Stomach smooth muscle (tissue), 2 donors: ENCODE data around the gene SIPA1L2.

Experiments used
- H3K27ac ChIP-seq: one replicate; pipeline ENCODE4 v1.7.0; 2013; ENCODE audit warnings: mild to moderate bottlenecking, low read length, inconsistent platforms
- H3K27me3 ChIP-seq, 2 donors: one replicate each; pipeline ENCODE4 v1.7.0; 2013; ENCODE audit warnings: low read length in 2 of 2; ENCODE audit not compliant: insufficient read depth in 2 of 2, control insufficient read depth in 1 of 2
- H3K36me3 ChIP-seq, 2 donors: one replicate each; pipeline ENCODE4 v1.7.0; 2013; ENCODE audit warnings: low read length in 2 of 2; ENCODE audit not compliant: control insufficient read depth in 2 of 2, insufficient read depth in 2 of 2
- H3K4me1 ChIP-seq: one replicate; pipeline ENCODE4 v1.7.0; 2013; ENCODE audit warnings: low read length; ENCODE audit not compliant: control insufficient read depth, insufficient read depth
- H3K4me3 ChIP-seq, 2 donors: one replicate each; pipeline ENCODE4 v1.7.0; 2013; ENCODE audit warnings: low read length in 2 of 2
- H3K9ac ChIP-seq, 2 donors: one replicate each; pipeline ENCODE4 v1.7.0; 2013; ENCODE audit warnings: low read length in 2 of 2, mild to moderate bottlenecking in 1 of 2
- H3K9me3 ChIP-seq, 2 donors: one replicate each; pipeline ENCODE4 v1.7.0; 2013; ENCODE audit warnings: low read length in 2 of 2; ENCODE audit not compliant: control insufficient read depth in 2 of 2
- donor health status: healthy.
- donor health status: Pancreatic carcinoma.

Gene SIPA1L2

DNA sequence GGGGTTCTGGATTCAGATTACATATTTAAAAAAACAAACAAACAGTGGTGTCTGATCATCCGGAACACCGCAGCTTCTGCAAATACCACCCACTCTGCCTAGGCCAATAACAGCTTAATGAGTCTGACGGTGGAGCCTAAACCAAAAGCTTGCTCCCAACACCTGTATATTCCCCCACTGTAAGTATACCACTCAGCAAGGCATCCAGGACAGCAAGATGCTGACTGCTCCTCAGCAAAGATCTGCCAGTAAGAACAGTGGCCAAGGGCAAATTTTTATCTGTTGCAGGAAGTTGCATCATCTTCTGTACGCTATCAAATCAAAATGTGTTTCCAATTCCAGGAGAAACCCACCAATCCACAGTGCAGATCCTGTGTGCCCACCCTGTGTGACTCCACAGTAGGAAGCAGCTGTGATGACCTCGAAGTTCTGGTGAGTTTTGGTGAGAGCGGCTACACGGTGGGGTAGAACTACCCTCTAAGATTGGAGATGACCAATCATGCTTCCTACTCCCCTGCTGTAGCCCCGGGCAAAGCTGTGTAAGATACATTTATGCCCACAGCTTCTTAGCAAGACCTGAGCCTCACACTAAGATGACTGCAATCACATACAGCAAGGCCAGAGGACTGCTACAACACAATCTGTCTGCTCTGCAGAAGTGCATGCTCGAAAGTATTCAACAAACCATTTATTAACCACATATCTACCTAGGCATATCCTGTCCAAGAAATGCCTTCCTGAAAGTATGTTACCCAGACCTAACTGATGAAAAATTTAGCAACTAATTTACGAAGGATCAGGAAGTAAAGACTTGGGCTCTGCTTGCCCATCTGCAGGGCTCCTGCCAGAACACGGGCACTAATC lies 30.5 kb downstream of the SIPA1L2 start:
- H3K9me3 ChIP-seq = no peaks in the 10 kb centered on the region
- H3K4me3 ChIP-seq = no peak overlapping the region
- H3K9ac ChIP-seq = no peak overlapping the region
- H3K27me3 ChIP-seq = no peaks in the 10 kb centered on the region
- no peak overlapping the region for H3K27ac ChIP-seq
- H3K36me3 ChIP-seq = no peaks in the 10 kb centered on the region
- peaks cover 11% of the 10 kb centered on the region for H3K4me1 ChIP-seq

DNA sequence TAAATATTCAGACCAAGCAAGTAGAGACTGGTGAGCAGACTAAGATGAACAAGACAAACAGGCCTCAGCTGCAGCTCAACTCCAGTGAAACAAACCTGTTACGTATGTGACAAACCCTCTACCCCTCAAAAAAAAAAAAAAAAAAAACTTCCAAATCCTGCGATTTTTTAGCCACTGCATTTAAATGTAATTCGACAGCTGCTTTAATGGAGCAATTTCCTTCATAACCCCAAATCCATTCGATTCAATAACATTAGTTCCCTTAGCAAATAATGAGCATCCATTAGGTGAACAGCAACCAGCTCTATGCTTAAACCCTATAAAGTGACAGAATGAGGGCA lies 31.1 kb downstream of the SIPA1L2 start:
- Histone ChIP-seq H3K27ac (no peak overlapping the region), H3K9ac (no peak overlapping the region), H3K36me3 (no peaks in the 10 kb centered on the region), H3K4me1 (peaks cover 15% of the 10 kb centered on the region), H3K27me3 (no peaks in the 10 kb centered on the region), H3K4me3 (no peak overlapping the region), H3K9me3 (no peaks in the 10 kb centered on the region)

DNA sequence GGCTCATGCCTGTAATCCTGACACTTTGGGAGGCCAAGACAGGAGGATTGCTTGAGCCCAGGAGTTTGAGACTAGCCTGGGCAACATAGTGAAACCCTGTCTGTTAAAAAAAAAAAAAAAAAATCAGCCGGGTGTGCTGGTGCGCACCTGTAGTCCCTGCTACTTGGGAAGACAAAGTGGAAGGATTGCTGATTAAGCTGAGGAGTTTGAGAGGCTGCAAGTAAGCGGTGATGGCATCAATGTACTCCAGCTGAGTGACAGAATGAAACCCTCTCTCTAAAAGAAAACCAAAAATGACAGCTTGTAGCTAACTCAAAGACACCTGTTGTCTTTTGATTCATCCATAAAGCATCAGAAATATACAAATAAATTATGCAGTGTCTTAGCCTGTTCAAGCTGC lies 31.8 kb downstream of the SIPA1L2 start:
- Histone ChIP-seq H3K4me3 (no peak overlapping the region), H3K27me3 (no peaks in the 10 kb centered on the region), H3K9ac (no peak overlapping the region), H3K36me3 (no peaks in the 10 kb centered on the region), H3K4me1 (peaks cover 15% of the 10 kb centered on the region), H3K9me3 (no peaks in the 10 kb centered on the region), H3K27ac (no peak overlapping the region)

DNA sequence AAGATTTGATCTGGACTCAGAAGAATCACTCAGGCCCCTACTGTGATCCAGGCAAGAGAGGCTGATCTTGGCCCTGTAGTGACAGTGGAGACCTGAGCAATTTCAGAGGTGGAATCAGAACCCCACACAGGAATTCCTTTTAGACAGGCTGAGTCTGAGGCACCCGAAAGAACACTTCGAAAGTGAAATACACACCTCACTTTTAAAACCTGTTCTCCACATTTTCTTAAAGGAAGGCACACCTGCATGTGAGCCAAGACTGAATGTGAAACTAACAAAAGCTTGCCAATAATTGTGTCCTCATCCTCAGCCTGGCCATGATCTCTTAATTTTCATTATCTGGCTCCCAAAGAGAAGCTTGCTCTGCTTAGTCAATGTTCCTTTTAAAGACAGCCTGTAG lies 32.2 kb downstream of the SIPA1L2 start:
- no peaks in the 10 kb centered on the region for H3K36me3 ChIP-seq
- H3K4me1 ChIP-seq = peaks cover 15% of the 10 kb centered on the region
- no peak overlapping the region for H3K4me3 ChIP-seq
- no peak overlapping the region for H3K27ac ChIP-seq
- H3K9me3 ChIP-seq = no peaks in the 10 kb centered on the region
- no peaks in the 10 kb centered on the region for H3K27me3 ChIP-seq
- H3K9ac ChIP-seq = no peak overlapping the region

DNA sequence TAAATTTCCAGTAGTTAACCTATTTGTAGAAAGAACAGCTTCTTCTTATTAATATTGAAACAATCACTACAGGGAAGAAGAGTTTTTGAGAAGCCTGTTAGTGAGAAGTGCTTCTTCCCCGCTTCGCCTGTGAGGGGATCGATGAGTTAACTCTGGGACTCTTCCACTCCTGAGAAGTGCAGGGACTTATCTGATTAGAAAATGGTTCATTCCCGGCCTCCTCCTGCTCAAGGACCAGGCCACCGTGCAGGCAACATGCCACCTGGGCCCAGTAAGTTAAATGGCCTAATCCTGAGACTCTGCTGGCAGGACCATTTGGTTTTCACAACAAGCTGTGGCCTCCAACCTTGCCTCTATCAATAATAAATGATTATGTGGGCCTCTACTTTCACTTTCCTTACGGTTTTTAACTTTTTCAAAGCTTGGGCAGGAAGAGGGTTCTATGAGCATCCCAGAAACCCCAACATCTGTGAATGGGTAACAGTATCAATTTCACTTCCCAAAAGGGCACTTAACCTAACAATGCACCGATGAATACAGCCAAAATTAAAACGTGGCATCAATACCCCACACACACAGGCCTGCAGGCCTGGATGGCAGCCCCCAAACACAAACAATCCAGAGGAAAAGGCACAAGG lies 33.1 kb downstream of the SIPA1L2 start:
- Histone ChIP-seq H3K27me3 (no peaks in the 10 kb centered on the region), H3K9ac (no peak overlapping the region), H3K9me3 (no peaks in the 10 kb centered on the region), H3K36me3 (no peaks in the 10 kb centered on the region), H3K4me3 (peak overlapping the region in 1 of 2 donors; percentile 44), H3K27ac (no peak overlapping the region), H3K4me1 (peaks cover 15% of the 10 kb centered on the region)

DNA sequence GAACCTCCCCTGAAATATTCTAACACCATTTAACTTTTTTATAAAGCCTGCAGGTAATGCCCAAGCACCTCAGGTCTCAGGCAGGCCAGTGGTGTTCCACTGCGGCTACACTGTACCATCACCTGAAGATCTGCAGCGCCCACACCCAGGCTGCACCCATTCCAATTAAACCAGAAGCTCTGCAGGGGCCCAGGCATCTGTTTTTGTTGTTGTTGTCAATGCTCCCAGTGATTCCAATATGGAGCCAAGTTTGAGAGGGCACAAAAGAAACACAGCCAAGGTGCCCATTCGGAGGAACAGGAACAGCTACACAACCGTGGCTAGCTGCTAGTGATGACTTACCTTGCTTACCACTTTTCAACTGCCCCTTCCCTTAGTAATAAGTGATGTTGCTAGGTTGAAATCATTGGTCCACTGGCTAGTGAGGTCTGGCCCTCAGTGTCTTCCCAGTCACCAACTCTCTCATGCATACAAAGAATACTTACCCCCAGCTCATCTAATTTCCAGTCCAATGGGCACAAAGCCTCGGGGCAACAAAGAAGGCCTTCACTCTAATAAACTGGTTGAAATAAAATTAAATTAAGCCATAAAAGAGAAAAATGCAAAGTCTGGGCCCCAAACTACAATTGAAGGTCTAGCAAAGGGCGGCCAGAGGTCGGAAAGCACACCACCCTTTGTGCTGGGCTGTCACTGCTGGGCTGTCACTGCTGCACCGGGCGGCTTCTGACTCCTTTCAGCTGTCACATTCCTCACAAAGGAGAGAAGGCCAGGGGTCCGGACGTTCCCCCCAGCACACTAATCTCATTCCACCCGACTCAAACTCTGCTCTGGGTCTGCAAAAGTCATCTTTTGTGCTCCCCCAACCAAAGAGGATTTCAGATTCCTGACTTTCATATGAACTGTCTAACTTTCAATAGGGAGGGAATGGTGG lies 34.9 kb downstream of the SIPA1L2 start:
- no peak overlapping the region for H3K4me3 ChIP-seq
- H3K4me1 ChIP-seq = peaks cover 11% of the 10 kb centered on the region
- no peaks in the 10 kb centered on the region for H3K36me3 ChIP-seq
- no peak overlapping the region for H3K27ac ChIP-seq
- H3K27me3 ChIP-seq = no peaks in the 10 kb centered on the region
- no peak overlapping the region for H3K9ac ChIP-seq
- no peaks in the 10 kb centered on the region for H3K9me3 ChIP-seq

DNA sequence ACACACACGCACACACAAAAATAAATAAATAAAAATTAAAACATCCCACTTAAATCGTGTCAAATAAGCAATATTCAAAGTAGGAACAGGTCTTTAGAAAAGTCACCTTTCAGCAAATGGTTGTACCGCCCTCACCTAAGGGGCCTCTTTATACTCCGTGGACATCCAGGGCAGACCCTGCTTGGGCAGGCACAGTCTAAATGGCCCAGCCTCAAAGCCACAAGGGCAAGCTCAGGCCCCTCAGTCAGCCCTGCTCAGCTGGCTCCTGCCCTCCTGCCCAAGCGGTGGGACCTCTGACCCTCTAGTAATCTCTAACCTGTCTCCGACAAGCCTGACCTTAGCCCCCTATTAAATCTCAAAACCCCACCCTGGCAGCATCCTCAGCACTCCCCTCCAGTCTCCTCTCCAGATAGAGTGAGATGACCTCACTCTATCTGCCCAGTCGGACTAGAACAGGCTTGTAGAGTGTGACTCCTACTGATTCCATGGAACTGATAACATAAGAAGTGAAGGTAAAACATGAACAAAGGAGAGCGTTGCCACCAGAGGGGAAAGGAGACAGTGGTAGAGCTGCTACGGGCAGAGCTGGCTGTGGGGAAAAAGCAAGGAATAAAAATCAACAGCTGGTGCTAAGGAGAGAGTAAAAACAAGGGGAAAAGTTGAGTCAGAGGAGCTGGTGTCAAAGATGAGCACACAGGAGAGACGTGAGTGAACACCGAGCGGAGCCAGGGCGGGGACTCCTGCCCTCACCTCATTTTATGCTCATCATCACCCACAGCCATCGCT lies 36.0 kb downstream of the SIPA1L2 start:
- peaks cover 14% of the 10 kb centered on the region for H3K4me1 ChIP-seq
- H3K36me3 ChIP-seq = no peaks in the 10 kb centered on the region
- H3K4me3 ChIP-seq = no peak overlapping the region
- no peaks in the 10 kb centered on the region for H3K9me3 ChIP-seq
- no peak overlapping the region for H3K27ac ChIP-seq
- no peaks in the 10 kb centered on the region for H3K27me3 ChIP-seq
- no peak overlapping the region for H3K9ac ChIP-seq

DNA sequence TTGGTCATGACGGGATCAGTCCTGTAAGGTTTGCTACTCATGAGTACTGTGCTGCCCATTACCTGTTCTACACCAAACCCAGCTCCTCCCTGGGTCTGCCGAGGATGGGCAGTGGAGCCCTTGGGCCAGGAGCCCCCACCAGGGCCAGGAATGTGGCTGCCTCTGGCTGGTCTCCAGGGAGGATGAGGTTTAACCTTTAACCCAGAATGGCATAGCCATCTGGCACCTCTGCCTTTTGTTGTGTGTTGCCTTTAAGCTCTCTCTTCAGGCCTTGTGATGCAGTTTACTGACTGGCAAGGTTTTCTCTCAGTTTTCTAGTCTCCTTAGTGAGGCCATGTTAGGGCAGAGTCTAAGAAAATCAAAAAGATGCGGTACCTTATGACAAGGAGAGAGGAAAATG lies 38.6 kb downstream of the SIPA1L2 start:
- Histone ChIP-seq H3K4me1 (peaks cover 10% of the 10 kb centered on the region), H3K36me3 (no peaks in the 10 kb centered on the region), H3K27me3 (no peaks in the 10 kb centered on the region), H3K9ac (no peak overlapping the region), H3K27ac (no peak overlapping the region), H3K4me3 (no peak overlapping the region), H3K9me3 (no peaks in the 10 kb centered on the region)

DNA sequence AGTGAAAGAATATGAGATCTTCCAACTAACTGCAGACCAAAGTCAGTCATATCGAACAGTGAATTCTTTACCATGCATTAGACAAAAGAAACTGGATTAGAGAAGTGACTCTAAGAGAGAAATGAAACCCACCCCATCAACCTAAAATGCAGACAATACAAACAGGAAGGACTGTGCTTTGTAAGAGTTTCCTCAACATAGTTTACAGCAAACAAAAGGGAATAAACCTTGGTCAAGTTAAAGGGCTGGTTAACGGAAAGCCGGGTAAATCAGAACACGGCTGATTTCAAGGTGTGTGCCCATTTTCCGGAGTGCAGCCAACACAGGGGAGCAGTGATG lies 39.2 kb downstream of the SIPA1L2 start:
- Histone ChIP-seq H3K9me3 (no peaks in the 10 kb centered on the region), H3K27me3 (no peaks in the 10 kb centered on the region), H3K36me3 (no peaks in the 10 kb centered on the region), H3K4me3 (no peak overlapping the region), H3K4me1 (peaks cover 10% of the 10 kb centered on the region), H3K27ac (no peak overlapping the region), H3K9ac (no peak overlapping the region)
